Retinal pigment epithelial cell (primary cell): Measurements from ENCODE around the gene RFX6.

Source experiments
- DNase-seq: peaks from one replicate; pipeline ENCODE4 v3.0.0-alpha.2; 2010; ENCODE audit warnings: low read depth
- H3K4me3 ChIP-seq: 2 replicates; pipeline ENCODE4 v1.5.1; 2011; ENCODE audit warnings: mild to moderate bottlenecking, low read length, control low read depth, moderate library complexity
- TF ChIP-seq, protein P1 (sequence below): conservative IDR thresholded peaks from 2 replicates; pipeline ENCODE4 v1.5.1; 2011; ENCODE audit warnings: low read depth, low read length, control low read depth, inconsistent platforms

RFX6 gene

DNA sequence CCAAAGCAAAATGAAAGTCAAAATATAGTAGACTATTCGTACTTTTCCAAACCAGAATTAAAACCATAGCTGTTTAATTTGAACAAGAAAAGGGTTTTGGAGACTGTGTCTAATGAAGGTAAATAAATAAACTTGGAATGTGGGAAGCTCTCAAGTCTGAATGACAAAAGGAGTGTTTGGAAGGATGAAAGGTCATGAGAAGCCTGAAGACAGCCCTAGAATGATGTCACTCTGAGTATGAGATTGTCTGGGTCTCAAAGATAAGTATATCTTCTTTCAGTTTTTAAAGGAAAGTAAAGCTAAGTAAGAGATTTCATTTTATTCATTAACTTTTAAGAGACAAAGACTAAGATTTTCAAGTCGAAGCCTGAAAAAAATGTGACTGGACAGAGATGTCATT is 72.9 kb downstream of the RFX6 start:
- H3K4me3 ChIP-seq = no peak overlapping the region
- no peak for DNase-seq
- TF ChIP-seq, protein P1, sequence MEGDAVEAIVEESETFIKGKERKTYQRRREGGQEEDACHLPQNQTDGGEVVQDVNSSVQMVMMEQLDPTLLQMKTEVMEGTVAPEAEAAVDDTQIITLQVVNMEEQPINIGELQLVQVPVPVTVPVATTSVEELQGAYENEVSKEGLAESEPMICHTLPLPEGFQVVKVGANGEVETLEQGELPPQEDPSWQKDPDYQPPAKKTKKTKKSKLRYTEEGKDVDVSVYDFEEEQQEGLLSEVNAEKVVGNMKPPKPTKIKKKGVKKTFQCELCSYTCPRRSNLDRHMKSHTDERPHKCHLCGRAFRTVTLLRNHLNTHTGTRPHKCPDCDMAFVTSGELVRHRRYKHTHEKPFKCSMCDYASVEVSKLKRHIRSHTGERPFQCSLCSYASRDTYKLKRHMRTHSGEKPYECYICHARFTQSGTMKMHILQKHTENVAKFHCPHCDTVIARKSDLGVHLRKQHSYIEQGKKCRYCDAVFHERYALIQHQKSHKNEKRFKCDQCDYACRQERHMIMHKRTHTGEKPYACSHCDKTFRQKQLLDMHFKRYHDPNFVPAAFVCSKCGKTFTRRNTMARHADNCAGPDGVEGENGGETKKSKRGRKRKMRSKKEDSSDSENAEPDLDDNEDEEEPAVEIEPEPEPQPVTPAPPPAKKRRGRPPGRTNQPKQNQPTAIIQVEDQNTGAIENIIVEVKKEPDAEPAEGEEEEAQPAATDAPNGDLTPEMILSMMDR = no peak

DNA sequence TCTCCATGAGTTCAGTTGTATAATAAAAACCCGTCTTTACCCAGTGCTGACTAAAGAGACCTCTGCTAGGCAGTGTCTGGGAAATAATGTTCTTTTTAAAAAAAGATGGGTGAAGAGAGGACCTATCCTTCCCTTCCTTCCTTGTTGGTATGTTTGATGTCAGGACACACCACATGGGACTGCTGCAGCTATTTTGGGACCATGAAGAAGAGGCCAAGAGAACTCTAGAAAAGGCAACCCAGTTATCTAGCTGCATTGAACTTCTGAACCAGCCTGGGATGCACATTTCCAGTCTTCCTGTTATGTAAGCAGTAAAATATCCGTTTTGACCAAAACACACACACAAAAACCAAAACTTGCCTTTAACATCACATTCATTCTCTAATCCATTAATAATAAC is 77.3 kb downstream of the RFX6 start:
- no peak for DNase-seq
- TF ChIP-seq, protein P1 = no peak
- no peak overlapping the region for H3K4me3 ChIP-seq

DNA sequence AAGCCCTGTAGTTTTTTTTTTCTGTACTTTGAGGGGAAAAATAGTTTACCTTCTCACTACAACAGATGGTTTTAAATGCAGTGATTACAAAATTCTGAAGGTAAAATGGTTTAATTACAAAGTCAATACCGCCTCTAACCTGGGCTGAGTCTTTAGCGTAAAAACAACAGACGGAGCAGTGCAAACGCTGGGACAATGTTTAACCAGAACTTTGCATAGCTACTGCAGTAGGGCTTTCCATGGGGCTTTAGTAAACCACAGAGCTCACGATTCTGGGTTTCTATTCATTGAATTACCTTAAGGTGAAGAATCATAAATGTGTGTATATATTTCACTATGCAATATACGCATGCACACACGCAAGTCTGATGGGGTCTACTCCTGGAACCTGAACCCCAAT is 77.9 kb downstream of the RFX6 start:
- TF ChIP-seq, protein P1 = no peak
- no peak overlapping the region for H3K4me3 ChIP-seq
- no peak for DNase-seq

DNA sequence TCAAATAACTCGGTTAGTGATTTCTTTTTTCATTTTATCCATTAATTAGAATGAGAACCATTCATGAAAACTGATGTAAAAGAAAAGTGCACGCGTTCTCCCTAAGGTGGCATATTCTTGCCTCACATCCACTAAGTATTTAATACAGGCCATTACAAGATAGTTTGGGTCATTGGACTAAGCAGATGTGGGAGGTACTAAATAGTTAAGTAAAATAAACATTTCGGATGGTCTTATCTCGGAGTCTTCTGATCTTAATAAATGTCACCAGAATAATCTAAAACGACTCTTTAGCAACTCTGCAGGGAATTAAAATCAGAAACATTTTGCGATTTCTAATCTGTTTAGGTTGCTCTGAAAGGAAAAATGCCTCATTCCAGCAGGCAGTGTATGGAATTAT is 78.7 kb downstream of the RFX6 start:
- DNase-seq = no peak
- TF ChIP-seq, protein P1 = no peak
- H3K4me3 ChIP-seq = no peak overlapping the region

DNA sequence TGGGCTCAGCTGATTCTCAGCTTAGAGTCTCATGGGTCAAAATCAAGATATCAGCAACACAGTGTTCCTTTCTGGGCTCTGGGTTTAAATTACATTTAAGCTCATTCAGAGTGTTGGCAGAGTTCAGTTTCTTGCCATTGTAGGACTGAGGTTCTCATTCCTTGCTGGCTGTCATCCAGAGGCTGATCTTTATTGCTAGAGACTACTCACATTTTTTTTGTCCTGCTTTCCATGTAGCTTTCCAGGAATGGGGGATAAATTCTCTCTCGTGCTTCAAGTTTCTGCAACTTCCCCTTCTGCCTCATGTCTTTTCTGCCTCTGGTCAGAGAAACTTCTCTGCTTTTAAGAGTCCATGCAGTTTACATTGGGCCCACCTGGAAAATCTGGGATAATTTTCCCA is 86.9 kb downstream of the RFX6 start:
- TF ChIP-seq, protein P1 = no peak
- H3K4me3 ChIP-seq = no peak overlapping the region
- peak; percentile 61 for DNase-seq

DNA sequence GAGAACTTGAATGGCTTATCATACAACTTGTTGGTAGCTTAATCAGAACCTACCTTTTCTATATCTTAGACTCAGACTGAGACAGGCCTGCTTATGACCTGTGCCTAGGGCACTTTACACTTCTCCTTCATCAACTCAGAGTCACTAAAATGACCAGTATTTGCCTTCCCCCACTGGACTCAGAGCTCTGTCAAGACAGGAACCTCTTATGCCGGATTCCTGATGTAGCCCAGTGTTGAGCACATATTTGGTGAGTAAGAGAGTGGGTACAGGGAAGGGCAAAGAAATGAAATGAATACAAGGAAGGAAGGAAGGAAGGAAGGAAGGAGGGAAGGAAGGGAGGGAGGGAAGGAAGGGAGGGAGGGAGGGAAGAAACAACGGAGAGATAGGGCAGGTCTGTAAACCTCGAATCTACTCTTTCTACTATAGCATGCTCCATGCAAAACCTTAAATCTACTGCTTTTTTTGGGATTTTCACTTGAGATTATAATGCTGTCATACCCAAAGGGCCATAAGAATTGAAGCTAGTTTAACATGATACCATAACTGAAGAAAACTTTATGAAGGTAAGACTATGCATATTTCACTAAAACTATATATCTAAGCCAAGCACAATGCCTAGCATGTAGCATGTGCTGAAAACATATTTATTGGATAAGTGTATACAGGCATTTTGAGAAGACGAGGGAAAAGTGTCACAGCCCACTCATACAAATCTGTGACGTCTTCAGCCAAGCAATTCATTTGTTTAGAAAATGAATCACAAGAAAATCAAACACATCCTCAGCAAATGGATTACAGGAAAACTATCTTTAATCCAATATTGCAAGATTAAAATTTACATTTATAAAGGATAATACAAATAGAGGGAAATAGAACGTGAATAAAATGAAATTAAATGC is 89.9 kb downstream of the RFX6 start:
- DNase-seq = no peak
- TF ChIP-seq, protein P1 = no peak
- no peak overlapping the region for H3K4me3 ChIP-seq
